ENCODE measurements around the gene PRR13.
A peak's percentile ranks its signal among the peaks of the same experiment; 100 is the strongest.
"Not testable (repeated sequence)": the region's sequence is repeated elsewhere in the genome, so short reads cannot be mapped to it uniquely, and the experiment has no call there.

The PRR13 gene, protein sequence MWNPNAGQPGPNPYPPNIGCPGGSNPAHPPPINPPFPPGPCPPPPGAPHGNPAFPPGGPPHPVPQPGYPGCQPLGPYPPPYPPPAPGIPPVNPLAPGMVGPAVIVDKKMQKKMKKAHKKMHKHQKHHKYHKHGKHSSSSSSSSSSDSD

GRCh38 chr12:53441040-53441833, at the start of gene PRR13:
TSS of gene PRR13 (plus strand) at chr12:53441734. CDS start at chr12:53442715, 981 bp downstream.
- peak; percentile 92 to 98 (median 97) for DNase-seq

DNA sequence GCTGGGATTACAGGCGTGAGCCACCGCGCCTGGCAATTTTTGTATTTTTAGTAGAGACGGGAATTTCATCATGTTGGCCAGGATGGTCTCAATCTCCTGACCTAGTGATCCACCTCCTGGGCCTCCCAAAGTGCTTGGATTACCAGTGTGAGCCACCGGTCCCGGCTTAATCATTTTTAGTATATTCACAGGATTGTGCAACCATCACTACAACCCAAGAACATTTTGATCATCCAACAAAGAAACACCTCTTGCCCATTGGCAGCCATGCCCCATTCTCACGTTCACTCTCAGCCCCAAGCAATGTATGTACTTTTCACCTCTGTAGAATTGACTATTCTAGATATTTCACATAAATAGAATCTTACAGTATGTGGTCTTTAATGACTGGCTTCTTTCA, 41.6 kb upstream of the PRR13 start:
- DNase-seq = no peak

- not testable (repeated sequence) for DNase-seq
These were observed 39.2 kb upstream of the PRR13 start for GRCh38 chr12:53402351-53402750.

DNA sequence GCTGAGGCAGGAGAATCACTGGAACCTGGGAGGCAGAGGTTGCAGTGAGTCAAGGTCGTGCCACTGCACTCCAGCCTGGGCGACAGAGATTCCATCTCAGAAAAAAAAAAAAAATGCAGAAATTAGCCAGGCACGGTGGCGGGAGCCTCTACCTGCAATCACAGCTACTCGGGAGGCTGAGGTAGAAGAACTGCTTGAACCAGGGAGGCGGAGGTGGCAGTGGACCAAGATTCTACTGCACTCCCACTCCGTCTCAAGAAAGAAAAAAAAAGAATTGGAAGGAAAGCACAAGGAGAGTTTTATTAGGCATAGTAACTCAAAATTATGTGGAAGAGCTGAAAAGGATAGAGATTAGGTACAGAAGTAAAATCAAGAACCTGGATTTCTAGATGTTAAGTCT, 38.7 kb upstream of the PRR13 start:
- no peak for DNase-seq

GRCh38 chr12:53410951-53411350, 30.6 kb upstream of the PRR13 start:
- no peak for DNase-seq

- DNase-seq = no peak
These were observed 27.9 kb upstream of the PRR13 start for GRCh38 chr12:53413485-53414204.

GRCh38 chr12:53414756-53415417, 26.6 kb upstream of the PRR13 start:
- DNase-seq = no peak

- not testable (repeated sequence) for DNase-seq
These were observed 25.7 kb upstream of the PRR13 start for GRCh38 chr12:53415752-53416389.

- DNase-seq = peak in 3 of 6 experiments; percentile 10 to 35 (median 19)
These were observed 24.2 kb upstream of the PRR13 start for GRCh38 chr12:53417291-53417816.

GRCh38 chr12:53418221-53418620, 23.3 kb upstream of the PRR13 start:
- DNase-seq = no peak

GRCh38 chr12:53419756-53420155, 21.8 kb upstream of the PRR13 start:
- no peak for DNase-seq

- DNase-seq = not testable (repeated sequence)
These were observed 19.3 kb upstream of the PRR13 start for GRCh38 chr12:53422247-53422646.

- DNase-seq = no peak
These were observed 17.9 kb upstream of the PRR13 start, which contains the start of gene AMHR2 for GRCh38 chr12:53423597-53423996. TSS of gene AMHR2 (plus strand) at chr12:53423855. CDS start at chr12:53423935, 80 bp downstream.

GRCh38 chr12:53424626-53425514, 16.7 kb upstream of the PRR13 start:
- DNase-seq = no peak

DNA sequence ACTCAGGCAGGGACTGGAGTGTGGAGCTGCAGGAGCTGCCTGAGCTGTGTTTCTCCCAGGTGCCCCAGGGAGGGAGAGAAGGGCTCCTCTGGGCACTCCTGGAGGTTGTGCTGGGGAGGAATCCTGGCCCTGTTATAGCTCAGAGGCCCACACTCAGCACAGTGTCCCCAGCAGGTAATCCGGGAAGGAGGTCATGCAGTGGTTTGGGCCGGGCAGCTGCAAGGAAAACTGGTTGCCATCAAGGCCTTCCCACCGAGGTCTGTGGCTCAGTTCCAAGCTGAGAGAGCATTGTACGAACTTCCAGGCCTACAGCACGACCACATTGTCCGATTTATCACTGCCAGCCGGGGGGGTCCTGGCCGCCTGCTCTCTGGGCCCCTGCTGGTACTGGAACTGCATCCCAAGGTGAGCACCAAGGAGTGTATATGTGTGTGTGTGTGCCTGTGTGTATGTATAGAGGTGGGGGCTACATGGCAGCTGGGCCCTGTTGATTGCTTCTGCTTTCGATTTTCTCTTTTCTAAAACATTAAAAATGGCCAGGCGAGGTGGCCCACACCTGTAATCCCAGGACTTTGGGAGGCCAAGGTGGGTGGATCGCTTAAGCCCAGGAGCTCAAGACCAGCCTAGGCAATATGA, 15.9 kb upstream of the PRR13 start:
- no peak for DNase-seq

- no peak for DNase-seq
These were observed 13.5 kb upstream of the PRR13 start for GRCh38 chr12:53427905-53428594.

GRCh38 chr12:53428741-53429140, 12.8 kb upstream of the PRR13 start:
- no peak for DNase-seq

DNA sequence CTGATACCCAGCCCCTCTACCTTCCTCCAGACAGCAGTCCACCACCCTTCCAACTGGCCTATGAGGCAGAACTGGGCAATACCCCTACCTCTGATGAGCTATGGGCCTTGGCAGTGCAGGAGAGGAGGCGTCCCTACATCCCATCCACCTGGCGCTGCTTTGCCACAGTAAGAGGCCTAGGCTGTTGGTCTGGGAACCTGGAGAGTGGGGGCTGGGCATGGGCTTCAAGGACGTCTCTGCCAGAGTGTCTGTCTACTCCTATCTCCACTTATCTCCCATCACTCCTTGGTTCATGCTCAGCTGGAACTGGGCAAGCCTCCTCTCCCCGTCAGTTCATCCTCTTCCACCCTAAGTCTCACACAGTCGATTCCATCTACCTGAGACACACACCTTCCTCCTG, 11.4 kb upstream of the PRR13 start:
- no peak for DNase-seq

GRCh38 chr12:53431187-53431586, 10.3 kb upstream of the PRR13 start:
- DNase-seq = no peak

DNA sequence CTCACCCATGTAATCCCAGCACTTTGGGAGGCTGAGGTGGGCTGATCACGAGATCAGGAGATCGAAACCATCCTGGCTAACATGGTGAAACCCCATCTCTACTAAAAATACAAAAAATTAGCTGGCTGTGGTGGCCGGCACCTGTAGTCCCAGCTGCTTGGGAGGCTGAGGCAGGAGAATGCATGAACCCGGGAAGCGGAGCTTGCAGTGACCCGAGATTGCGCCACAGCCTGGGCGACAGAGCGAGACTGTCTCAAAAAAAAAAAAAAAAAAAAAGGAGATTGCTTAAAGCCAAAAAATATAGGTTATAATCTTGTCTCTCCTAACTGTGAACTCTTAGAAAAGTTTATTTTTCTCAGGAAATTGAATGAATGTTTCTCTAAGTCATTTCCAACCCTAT, 6.2 kb upstream of the PRR13 start:
- DNase-seq = not testable (repeated sequence)

All from stimulated activated naive CD4-positive, alpha-beta T cell (primary cell).